AG09319 (cell line): ENCODE results near the gene DHRS7.

ENCODE experiments used
- DNase-seq: peaks from one replicate; pipeline ENCODE4 v3.0.0-alpha.2; 2010; ENCODE audit warnings: low read depth; ENCODE audit errors: extremely low read depth
- TF ChIP-seq, protein P1 (sequence below): IDR thresholded peaks from 2 replicates; pipeline ENCODE4 v1.5.1; 2011; ENCODE audit warnings: low read depth, mild to moderate bottlenecking, inconsistent platforms, low read length, moderate library complexity

Gene DHRS7, protein sequence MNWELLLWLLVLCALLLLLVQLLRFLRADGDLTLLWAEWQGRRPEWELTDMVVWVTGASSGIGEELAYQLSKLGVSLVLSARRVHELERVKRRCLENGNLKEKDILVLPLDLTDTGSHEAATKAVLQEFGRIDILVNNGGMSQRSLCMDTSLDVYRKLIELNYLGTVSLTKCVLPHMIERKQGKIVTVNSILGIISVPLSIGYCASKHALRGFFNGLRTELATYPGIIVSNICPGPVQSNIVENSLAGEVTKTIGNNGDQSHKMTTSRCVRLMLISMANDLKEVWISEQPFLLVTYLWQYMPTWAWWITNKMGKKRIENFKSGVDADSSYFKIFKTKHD

DNA sequence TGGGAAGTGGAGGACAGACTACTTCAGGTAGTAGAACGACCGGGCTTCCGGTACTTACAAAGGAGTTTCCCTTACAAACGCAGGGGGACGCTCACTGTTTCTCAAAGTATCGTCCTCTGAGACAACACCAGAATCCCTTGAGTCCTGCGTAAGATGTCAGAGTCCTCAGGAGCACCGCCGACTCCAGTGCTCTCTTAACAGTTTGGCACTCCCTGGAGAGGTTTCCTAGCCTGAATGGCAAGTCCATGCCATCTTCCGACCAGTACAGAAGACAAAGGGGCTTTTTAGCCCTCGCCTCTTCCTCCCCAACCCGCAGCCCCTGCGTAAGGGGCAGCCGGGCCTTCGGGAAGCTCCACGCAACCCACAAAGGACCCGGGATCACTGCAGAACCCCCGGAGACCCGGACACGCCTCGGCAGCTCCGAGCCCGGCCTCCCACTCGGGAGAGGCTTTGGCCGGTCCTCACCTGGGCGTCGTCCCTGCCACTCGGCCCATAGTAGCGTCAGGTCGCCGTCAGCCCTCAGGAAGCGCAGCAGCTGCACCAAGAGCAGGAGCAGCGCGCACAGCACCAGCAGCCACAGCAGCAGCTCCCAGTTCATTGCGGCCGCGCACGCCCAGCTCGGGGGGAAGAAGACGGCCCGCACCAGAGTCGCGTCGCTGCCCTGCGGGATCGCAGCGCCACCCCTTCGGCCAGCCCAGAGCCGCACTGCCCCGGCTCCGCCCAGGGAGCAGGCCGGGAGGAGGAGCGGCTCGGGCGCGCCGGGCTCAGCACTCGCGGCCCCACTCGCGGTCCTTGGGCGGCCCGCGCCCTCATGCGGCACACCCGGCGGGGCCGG lies at the start of gene DHRS7:
Gene DHRS7, minus strand, starts transcription at position 687 of the 835 bp plus-strand sequence. Its CDS starts 89 bp downstream, at position 598.
- DNase-seq: peak; percentile 57
- TF ChIP-seq, protein P1, sequence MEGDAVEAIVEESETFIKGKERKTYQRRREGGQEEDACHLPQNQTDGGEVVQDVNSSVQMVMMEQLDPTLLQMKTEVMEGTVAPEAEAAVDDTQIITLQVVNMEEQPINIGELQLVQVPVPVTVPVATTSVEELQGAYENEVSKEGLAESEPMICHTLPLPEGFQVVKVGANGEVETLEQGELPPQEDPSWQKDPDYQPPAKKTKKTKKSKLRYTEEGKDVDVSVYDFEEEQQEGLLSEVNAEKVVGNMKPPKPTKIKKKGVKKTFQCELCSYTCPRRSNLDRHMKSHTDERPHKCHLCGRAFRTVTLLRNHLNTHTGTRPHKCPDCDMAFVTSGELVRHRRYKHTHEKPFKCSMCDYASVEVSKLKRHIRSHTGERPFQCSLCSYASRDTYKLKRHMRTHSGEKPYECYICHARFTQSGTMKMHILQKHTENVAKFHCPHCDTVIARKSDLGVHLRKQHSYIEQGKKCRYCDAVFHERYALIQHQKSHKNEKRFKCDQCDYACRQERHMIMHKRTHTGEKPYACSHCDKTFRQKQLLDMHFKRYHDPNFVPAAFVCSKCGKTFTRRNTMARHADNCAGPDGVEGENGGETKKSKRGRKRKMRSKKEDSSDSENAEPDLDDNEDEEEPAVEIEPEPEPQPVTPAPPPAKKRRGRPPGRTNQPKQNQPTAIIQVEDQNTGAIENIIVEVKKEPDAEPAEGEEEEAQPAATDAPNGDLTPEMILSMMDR: peak; percentile 45

DNA sequence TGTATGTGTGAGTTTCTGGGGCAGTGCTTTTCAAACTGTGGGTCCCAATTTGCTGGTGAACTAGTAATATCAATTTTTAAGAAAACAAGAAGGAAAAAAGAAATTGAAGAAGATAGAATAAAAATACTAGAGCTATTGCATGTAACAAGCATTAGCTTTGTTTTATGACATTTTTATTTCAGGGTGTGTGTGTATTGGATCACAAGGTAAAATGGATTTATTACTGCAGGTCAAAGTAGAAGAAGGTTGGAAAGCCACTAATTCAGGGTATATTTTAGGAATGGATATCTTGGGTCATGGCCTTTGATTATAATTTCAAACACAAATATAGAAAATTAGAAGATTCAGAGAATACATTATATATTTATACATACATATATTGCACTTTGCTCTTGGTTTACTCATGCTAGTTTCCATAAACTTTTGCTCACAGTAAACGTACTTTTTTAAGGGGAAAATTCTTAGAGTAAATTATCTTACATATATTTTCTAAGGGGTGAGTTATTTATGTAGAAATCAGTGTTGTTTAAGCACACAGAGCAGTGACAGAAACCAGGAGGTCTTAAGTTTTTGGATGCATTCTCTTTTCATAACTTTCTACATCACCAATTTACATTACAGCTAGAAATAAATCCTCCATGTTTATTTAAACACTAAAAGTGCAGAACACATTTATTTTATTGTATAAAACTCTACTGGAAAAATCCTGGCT lies 49.4 kb upstream of the DHRS7 start:
- TF ChIP-seq, protein P1: no peak
- DNase-seq: no peak

DNA sequence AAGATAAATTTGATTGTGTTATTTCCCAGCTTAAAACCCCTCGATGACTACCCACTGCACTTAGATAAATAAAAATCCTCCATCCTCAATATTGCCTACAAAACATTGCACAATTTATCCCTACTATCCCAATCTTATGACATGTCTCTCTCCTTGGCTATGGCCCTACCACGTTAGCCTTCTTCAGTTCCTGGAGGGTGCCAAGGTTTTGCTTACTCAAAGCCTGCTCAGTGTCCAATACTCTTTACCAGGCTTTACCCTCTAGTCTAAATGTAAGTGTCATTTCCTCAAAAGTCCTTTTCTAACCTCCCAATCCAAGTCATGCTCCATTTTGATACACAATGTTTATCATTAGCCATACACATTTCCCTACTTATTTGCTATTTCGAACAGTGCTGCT lies 48.8 kb upstream of the DHRS7 start:
- TF ChIP-seq, protein P1: no peak
- no peak for DNase-seq

DNA sequence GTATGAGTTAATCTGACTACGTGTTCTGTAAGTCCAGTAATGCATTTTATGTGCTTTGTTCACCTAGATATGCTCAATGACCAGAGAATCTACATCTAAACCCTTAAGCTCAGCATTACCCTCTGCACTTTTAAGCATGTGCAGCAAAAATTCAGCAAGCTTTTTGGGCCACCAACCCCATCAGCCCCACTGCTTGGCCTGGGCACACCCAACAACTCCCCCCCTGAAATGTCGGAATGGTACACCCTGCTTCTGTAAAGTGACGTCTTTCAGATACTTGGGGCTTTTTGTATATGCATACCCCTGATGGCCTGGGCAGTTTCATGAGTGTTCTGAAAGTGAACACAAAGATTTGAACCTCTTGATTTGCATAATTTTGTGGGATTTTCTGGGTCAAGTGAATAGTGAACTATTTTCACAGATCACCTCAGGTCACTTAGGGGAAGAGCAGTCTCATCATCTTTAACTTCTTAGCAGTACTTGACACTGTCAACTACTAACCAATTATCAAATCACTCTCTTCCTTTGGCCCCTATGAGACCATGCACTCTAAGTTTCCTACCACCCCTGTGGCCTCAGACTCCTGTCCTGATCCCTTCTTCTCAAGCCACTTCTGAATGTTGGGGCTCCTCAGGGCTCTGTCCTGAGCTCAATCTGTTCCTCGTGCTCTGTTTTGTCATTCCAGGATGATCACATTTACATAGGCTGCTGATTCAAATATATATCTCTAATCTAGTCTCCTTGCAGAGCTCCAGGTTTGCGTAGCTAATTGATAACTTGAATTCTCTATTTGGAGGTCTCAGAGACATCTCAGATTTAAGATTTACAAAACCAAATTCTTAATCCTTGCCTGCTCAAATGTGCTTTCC lies 47.5 kb upstream of the DHRS7 start:
- DNase-seq: no peak
- TF ChIP-seq, protein P1: no peak

DNA sequence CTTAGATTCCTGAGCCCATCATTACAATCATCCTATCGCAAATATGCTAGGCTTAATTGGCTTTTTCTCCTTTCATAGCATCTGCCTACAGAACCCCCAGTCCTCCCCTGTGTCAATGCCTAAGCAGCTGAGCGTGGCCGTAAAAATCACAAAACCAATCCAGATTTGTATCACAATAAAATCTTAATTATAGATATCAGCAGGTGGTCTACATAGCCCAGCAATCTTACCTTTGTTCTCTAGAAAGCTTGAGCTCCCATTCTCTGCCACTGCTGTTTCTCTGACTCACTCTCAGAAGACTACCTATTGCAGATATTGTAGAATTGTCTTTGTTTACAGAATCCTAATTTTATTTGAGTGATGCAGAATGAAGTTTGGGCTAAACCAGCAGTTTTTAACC lies 46.0 kb upstream of the DHRS7 start:
- no peak for DNase-seq
- TF ChIP-seq, protein P1: no peak

DNA sequence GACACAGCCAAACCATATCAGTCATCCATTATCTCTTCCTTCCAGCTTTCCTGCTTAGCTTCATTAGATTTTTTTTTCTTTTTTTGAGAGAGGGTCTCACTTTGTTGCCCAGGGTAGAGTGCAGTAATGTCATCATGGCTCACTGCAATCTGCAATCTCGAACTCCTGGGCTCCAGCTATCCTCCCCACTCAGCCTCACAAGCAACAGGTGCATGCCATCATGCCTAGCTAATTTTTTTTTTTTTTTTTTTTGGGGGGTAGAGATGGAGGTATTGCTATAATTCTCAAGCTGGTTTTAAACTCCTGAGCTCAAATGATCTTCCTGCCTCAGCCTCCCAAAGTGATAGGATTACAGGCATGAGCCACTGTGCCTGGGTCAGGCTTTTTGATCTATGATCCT lies 45.5 kb upstream of the DHRS7 start:
- TF ChIP-seq, protein P1: no peak

More for the DNA sequence above, 45.5 kb upstream of the DHRS7 start:
- no peak for DNase-seq
